Activated gamma-delta T cell treated with Interleukin-2 at 50 U/mL for 16 hours (primary cell): ENCODE measurements around the gene RBBP8NL.
"Not testable (repeated sequence)": the region's sequence is repeated elsewhere in the genome, so short reads cannot be mapped to it uniquely, and the experiment has no call there.

Experiments used
- DNase-seq: peaks from one replicate; pipeline ENCODE4 v3.0.0-alpha.2; 2020

Gene RBBP8NL

GRCh38 chr20:62441987-62442539 is 14.7 kb upstream of the RBBP8NL start:
- DNase-seq, result no peak

GRCh38 chr20:62439218-62439617 is 11.9 kb upstream of the RBBP8NL start:
- no peak for DNase-seq

GRCh38 chr20:62437927-62438326 is 10.6 kb upstream of the RBBP8NL start:
- no peak for DNase-seq

GRCh38 chr20:62437496-62437895 is 10.2 kb upstream of the RBBP8NL start:
- no peak for DNase-seq

GRCh38 chr20:62436692-62437091 is 9.4 kb upstream of the RBBP8NL start:
- DNase-seq, result no peak

GRCh38 chr20:62433658-62434497 is 6.5 kb upstream of the RBBP8NL start:
- no peak for DNase-seq

GRCh38 chr20:62430866-62431447 is 3.6 kb upstream of the RBBP8NL start:
- DNase-seq, result no peak

GRCh38 chr20:62430311-62430853 is 3.0 kb upstream of the RBBP8NL start:
- DNase-seq, result no peak

GRCh38 chr20:62429455-62430310 is 2.3 kb upstream of the RBBP8NL start:
- no peak for DNase-seq

- no peak for DNase-seq
Observed at GRCh38 chr20:62428396-62429295, 1.3 kb upstream of the RBBP8NL start.

- no peak for DNase-seq
Observed at GRCh38 chr20:62428002-62428372, 648 bp upstream of the RBBP8NL start.

- no peak for DNase-seq
Observed at GRCh38 chr20:62426699-62427131, 624 bp downstream of the RBBP8NL start.

- DNase-seq, result not testable (repeated sequence)
Observed at GRCh38 chr20:62426059-62426348, 1.3 kb downstream of the RBBP8NL start.

GRCh38 chr20:62425281-62426058 is 1.9 kb downstream of the RBBP8NL start:
- DNase-seq, result no peak

- no peak for DNase-seq
Observed at GRCh38 chr20:62424249-62425107, 2.9 kb downstream of the RBBP8NL start.

- no peak for DNase-seq
Observed at GRCh38 chr20:62423326-62423706, 4.0 kb downstream of the RBBP8NL start.

GRCh38 chr20:62422636-62423325 is 4.6 kb downstream of the RBBP8NL start:
- DNase-seq, result no peak

- DNase-seq, result no peak
Observed at GRCh38 chr20:62421716-62421990, 5.7 kb downstream of the RBBP8NL start.

GRCh38 chr20:62420846-62421715 is 6.3 kb downstream of the RBBP8NL start:
- DNase-seq, result no peak
